Hematopoietic multipotent progenitor cell treated with erythropoietin and hydrocortisone succinate and interleukin-3 and kit ligand, for 8 days (in vitro differentiated cells): ENCODE results near the gene CENPP.

ENCODE experiments used
- DNase-seq: peaks from one replicate; pipeline ENCODE4 v3.0.0-alpha.2; 2015

The CENPP gene

GRCh38 chr9:92603100-92603499 is 277.3 kb downstream of the CENPP start:
- DNase-seq: no peak

- DNase-seq: no peak
Measured at GRCh38 chr9:92603990-92604389, 278.2 kb downstream of the CENPP start.

- DNase-seq: no peak
Measured at GRCh38 chr9:92605224-92605623, 279.5 kb downstream of the CENPP start.

- DNase-seq: no peak
Measured at GRCh38 chr9:92607088-92607487, 281.3 kb downstream of the CENPP start.

GRCh38 chr9:92607773-92608172 is 282.0 kb downstream of the CENPP start:
- DNase-seq: no peak

- no peak for DNase-seq
Measured at GRCh38 chr9:92608241-92608908, 282.6 kb downstream of the CENPP start.

- no peak for DNase-seq
Measured at GRCh38 chr9:92608909-92609445, 283.2 kb downstream of the CENPP start.

- DNase-seq: no peak
Measured at GRCh38 chr9:92610470-92611420, 285.0 kb downstream of the CENPP start.

- no peak for DNase-seq
Measured at GRCh38 chr9:92611621-92612285, 286.0 kb downstream of the CENPP start.

GRCh38 chr9:92612292-92612691 is 286.5 kb downstream of the CENPP start:
- DNase-seq: no peak

- no peak for DNase-seq
Measured at GRCh38 chr9:92612816-92613215, 287.1 kb downstream of the CENPP start.

GRCh38 chr9:92613268-92614122 is 287.7 kb downstream of the CENPP start:
- no peak for DNase-seq

GRCh38 chr9:92614123-92614510 is 288.4 kb downstream of the CENPP start:
- no peak for DNase-seq

GRCh38 chr9:92614763-92615461 is 289.2 kb downstream of the CENPP start:
- DNase-seq: no peak

- DNase-seq: no peak
Measured at GRCh38 chr9:92615790-92616189, 290.0 kb downstream of the CENPP start.

GRCh38 chr9:92616199-92616641 is 290.5 kb downstream of the CENPP start:
- no peak for DNase-seq

- no peak for DNase-seq
Measured at GRCh38 chr9:92616655-92617111, 290.9 kb downstream of the CENPP start.

GRCh38 chr9:92617195-92617813 is 291.6 kb downstream of the CENPP start:
- DNase-seq: no peak

- DNase-seq: no peak
Measured at GRCh38 chr9:92617951-92618510, 292.3 kb downstream of the CENPP start.

- no peak for DNase-seq
Measured at GRCh38 chr9:92618633-92619225, 293.0 kb downstream of the CENPP start.
